Measurements from ENCODE around the gene HPS3. TPM values are rescaled to one million over a fixed set of nuclear protein-coding genes. Genes with fewer than 3 reads are reported as not detected.
"Not testable (repeated sequence)": the region's sequence is repeated elsewhere in the genome, so short reads cannot be mapped to it uniquely, and the experiment has no call there.

The HPS3 gene
- total RNA-seq, 1 donor from 2014 or later: 6.1 TPM

GRCh38 chr3:149186721-149187120, 57.3 kb downstream of the HPS3 start:
- no peak for ATAC-seq

DNA sequence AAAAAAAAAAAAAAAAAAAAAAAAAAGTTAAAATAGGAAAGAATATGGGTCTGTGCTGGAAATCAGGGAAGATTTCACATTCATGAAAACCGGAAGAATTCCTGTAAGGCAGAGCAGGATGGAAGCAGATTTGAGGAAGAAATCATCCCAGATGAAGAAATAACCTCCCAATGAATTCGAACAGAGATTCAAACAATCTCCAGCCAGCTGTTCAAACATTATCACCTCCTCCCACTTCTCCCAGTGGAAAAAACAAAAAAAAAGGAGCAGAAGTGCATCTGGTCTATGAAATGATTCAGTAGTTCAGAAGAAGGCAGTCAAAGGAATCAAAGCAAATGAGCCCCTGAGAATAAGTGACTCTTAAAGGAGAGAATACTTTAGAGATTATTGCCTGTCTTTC, 59.1 kb downstream of the HPS3 start:
- no peak for ATAC-seq

GRCh38 chr3:149195221-149195620, 65.8 kb downstream of the HPS3 start:
- ATAC-seq: no peak

GRCh38 chr3:149196805-149197592, 67.6 kb downstream of the HPS3 start:
- not testable (repeated sequence) for ATAC-seq

- ATAC-seq: no peak
Observed at GRCh38 chr3:149197669-149198068, 68.2 kb downstream of the HPS3 start.

DNA sequence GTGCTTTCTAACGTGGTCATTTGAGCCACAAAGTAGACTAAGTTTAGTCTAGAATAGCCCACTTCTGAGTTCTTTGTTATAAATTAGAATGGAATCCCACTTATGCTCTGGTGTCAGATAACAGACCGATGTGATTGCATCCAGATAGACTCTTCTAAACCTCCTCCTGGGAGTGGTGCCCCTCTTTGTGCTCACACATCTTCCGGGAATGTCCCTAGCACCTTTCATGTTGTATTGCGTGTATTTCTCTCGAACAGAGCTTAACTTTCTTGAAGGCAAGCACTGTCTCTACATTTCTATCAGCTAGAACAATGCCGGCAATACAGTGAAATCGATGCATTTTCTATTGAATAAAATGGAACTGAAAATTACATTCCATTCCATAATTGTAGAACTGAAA, 69.2 kb downstream of the HPS3 start:
- ATAC-seq: no peak

GRCh38 chr3:149199474-149199873, 70.0 kb downstream of the HPS3 start:
- no peak for ATAC-seq

DNA sequence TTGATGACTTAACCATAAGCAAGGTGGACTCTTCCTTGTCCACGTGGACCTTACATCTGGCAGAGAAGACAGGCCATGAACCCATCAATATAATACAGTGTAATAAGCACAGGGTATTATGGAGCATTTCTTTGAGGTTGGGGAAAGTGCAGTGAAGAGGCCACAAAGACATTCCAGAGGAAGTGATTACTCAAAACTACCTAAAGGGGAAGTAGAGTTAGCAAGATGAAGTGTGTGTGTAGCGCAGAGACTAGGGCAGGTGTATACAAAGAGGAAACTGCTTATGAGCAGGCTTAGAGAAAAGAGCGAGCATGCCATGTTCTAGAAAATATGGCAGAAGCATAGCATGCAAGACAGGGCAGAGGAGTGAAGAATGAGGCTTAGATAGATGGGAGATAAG, 74.3 kb downstream of the HPS3 start:
- ATAC-seq: peak; percentile 45

- no peak for ATAC-seq
Observed at GRCh38 chr3:149204390-149204991, 75.1 kb downstream of the HPS3 start.

DNA sequence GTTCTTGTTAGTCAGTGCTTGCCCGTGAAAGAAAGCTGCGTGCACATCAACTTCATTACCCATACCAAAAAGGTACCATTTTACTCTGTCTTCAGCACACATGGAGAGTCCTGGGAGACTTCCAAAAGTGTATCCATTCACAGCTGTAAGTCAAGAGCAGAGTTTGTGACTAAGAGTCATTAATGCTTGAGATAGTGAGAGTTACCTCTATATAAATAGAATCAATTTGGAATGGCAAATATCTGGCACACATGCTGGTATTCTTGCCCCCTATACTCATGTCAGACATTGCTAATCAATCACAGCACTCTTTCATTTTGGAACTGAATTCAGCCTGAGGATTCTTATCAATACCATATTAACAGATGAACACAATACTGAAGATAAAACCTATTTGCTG, 78.0 kb downstream of the HPS3 start:
- ATAC-seq: no peak

- no peak for ATAC-seq
Observed at GRCh38 chr3:149209431-149209830, 80.0 kb downstream of the HPS3 start.

- ATAC-seq: no peak
Observed at GRCh38 chr3:149212386-149212785, 82.9 kb downstream of the HPS3 start.

DNA sequence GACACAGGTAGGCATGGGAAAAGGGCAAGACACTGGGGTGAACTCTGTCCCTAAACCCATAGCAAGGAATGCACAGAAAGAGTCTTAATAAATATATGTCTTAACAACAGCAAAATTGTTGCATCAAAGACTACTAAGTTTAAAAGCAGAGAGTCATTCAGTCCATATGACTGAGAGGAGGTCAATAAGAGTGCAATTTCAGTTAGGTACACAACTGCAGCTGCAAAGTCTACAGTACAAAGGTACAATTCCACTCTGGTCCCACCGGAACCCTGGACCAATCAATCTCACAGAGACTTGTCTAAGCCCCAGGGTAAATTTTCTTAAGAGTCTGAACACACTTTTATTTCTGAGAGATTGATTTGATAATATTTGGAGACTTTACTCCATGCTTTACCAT, 85.3 kb downstream of the HPS3 start:
- no peak for ATAC-seq

GRCh38 chr3:149215515-149215914, 86.1 kb downstream of the HPS3 start:
- no peak for ATAC-seq

GRCh38 chr3:149216193-149216869, 86.9 kb downstream of the HPS3 start:
- ATAC-seq: no peak

DNA sequence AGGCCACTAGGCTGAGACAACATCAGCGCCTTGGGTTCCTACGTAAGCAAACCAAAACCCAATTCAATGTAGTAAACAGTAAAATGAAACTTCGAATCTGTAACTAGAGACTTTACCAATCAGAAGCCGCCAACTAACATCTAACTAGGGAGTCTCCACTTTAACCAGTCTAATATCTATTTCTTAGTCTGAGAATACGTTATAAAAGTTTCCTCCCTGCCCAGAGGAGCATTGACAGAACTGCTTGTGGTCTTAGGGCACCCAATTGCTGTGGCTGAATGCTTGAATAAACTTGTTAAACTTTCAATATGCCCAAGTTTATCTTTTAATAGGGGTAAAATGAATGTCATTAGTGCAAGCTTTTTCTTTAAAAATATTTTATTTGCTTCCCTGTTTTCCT, 87.9 kb downstream of the HPS3 start:
- ATAC-seq: no peak

GRCh38 chr3:149219380-149220121, 90.1 kb downstream of the HPS3 start:
- not testable (repeated sequence) for ATAC-seq

- no peak for ATAC-seq
Observed at GRCh38 chr3:149221783-149222517, 92.5 kb downstream of the HPS3 start, which contains the start of gene CP. TSS of gene CP (minus strand) at chr3:149221829. CDS start at chr3:149221792, 37 bp downstream.
